ENCODE results near the gene NAALADL2.
"Not testable (repeated sequence)": the region's sequence is repeated elsewhere in the genome, so short reads cannot be mapped to it uniquely, and the experiment has no call there.

Gene NAALADL2

GRCh38 chr3:175270866-175271265 lies 411.7 kb downstream of the NAALADL2 start:
- DNase-seq: no peak

- DNase-seq: not testable (repeated sequence)
Measured at GRCh38 chr3:175271465-175271864, 412.3 kb downstream of the NAALADL2 start.

GRCh38 chr3:175272392-175272791 lies 413.3 kb downstream of the NAALADL2 start:
- no peak for DNase-seq

GRCh38 chr3:175273573-175273972 lies 414.4 kb downstream of the NAALADL2 start:
- DNase-seq: no peak

GRCh38 chr3:175274056-175274455 lies 414.9 kb downstream of the NAALADL2 start:
- DNase-seq: peak in 1 of 3 experiments; percentile 10

- peak in 1 of 3 experiments; percentile 42 for DNase-seq
Measured at GRCh38 chr3:175274474-175275218, 415.5 kb downstream of the NAALADL2 start.

GRCh38 chr3:175278680-175279079 lies 419.5 kb downstream of the NAALADL2 start:
- DNase-seq: no peak

GRCh38 chr3:175279457-175279856 lies 420.3 kb downstream of the NAALADL2 start:
- no peak for DNase-seq

- DNase-seq: no peak
Measured at GRCh38 chr3:175279911-175280310, 420.8 kb downstream of the NAALADL2 start.

- DNase-seq: no peak
Measured at GRCh38 chr3:175287361-175287963, 428.3 kb downstream of the NAALADL2 start.

GRCh38 chr3:175288621-175289020 lies 429.5 kb downstream of the NAALADL2 start:
- DNase-seq: no peak

- DNase-seq: no peak
Measured at GRCh38 chr3:175294793-175295192, 435.7 kb downstream of the NAALADL2 start.

- DNase-seq: no peak
Measured at GRCh38 chr3:175295248-175296130, 436.4 kb downstream of the NAALADL2 start.

GRCh38 chr3:175297216-175297615 lies 438.1 kb downstream of the NAALADL2 start:
- no peak for DNase-seq

GRCh38 chr3:175301741-175302140 lies 442.6 kb downstream of the NAALADL2 start:
- no peak for DNase-seq

- DNase-seq: peak in 1 of 3 experiments; percentile 47
Measured at GRCh38 chr3:175304404-175304803, 445.3 kb downstream of the NAALADL2 start.

- DNase-seq: no peak
Measured at GRCh38 chr3:175307642-175308041, 448.5 kb downstream of the NAALADL2 start.

- no peak for DNase-seq
Measured at GRCh38 chr3:175308097-175308496, 449.0 kb downstream of the NAALADL2 start.

- no peak for DNase-seq
Measured at GRCh38 chr3:175310046-175310445, 450.9 kb downstream of the NAALADL2 start.

- DNase-seq: no peak
Measured at GRCh38 chr3:175311404-175311803, 452.3 kb downstream of the NAALADL2 start.

- no peak for DNase-seq
Measured at GRCh38 chr3:175311946-175312345, 452.8 kb downstream of the NAALADL2 start.

- DNase-seq: no peak
Measured at GRCh38 chr3:175312791-175313190, 453.7 kb downstream of the NAALADL2 start.

GRCh38 chr3:175316799-175317198 lies 457.7 kb downstream of the NAALADL2 start:
- DNase-seq: peak in 2 of 3 experiments; percentile 54 to 70

All from NCI-H1417 (cell line).